DOHH2 (cell line): ENCODE data around the gene BEST3.

Source experiments
- H3F3A ChIP-seq: fragments of 200-600 bp; sonication (generic), shearing (Covaris generic); 2 replicates; pipeline ENCODE4 v1.6.0; 2016; ENCODE audit warnings: antibody characterized with exemption, mild to moderate bottlenecking; ENCODE audit not compliant: control insufficient read depth, insufficient read depth
- H3K27ac ChIP-seq: fragments of 200-600 bp; sonication (generic); 2 replicates; pipeline ENCODE4 v1.5.1; 2014; ENCODE audit warnings: low read depth, mild to moderate bottlenecking, low read length, moderate library complexity
- H3K27me3 ChIP-seq: fragments of 200-600 bp; sonication (generic); 2 replicates; pipeline ENCODE4 v1.6.1; 2014; ENCODE audit warnings: mild to moderate bottlenecking, low read length, mixed read lengths; ENCODE audit not compliant: control insufficient read depth
- H3K36me3 ChIP-seq: fragments of 200-600 bp; sonication (generic); 2 replicates; pipeline ENCODE4 v1.6.1; 2014; ENCODE audit warnings: mild to moderate bottlenecking, low read length, moderate library complexity, mixed read lengths; ENCODE audit not compliant: control insufficient read depth
- H3K4me1 ChIP-seq: fragments of 200-600 bp; sonication (generic); 2 replicates; pipeline ENCODE4 v1.6.1; 2014; ENCODE audit warnings: mild to moderate bottlenecking, low read length, mixed read lengths; ENCODE audit not compliant: control insufficient read depth
- H3K4me2 ChIP-seq: fragments of 200-600 bp; sonication (generic); 2 replicates; pipeline ENCODE4 v1.6.0; 2014; ENCODE audit warnings: mild to moderate bottlenecking, low read length, moderate library complexity
- H3K4me3 ChIP-seq: fragments of 200-600 bp; sonication (generic); 2 replicates; pipeline ENCODE4 v1.5.1; 2014; ENCODE audit warnings: mild to moderate bottlenecking, low read length, mixed read lengths
- H3K79me2 ChIP-seq: fragments of 200-600 bp; sonication (generic); 2 replicates; pipeline ENCODE4 v1.6.1; 2014; ENCODE audit warnings: mild to moderate bottlenecking, low read length, mixed read lengths; ENCODE audit not compliant: control insufficient read depth
- H3K9me2 ChIP-seq: fragments of 200-600 bp; sonication (generic); replicated peaks from 2 replicates; pipeline ENCODE4 v1.6.1; 2014; ENCODE audit warnings: mild to moderate bottlenecking, low read length, mixed read lengths; ENCODE audit not compliant: control insufficient read depth
- H3K9me3 ChIP-seq: fragments of 200-600 bp; sonication (generic); 2 replicates; pipeline ENCODE4 v1.6.1; 2014; ENCODE audit warnings: antibody characterized with exemption, low read length, mixed read lengths; ENCODE audit not compliant: control insufficient read depth, insufficient read depth
- H4K20me1 ChIP-seq: fragments of 200-600 bp; sonication (generic); 2 replicates; pipeline ENCODE4 v1.6.0; 2014; ENCODE audit warnings: low read depth, mild to moderate bottlenecking, antibody characterized with exemption, low read length, moderate library complexity; ENCODE audit not compliant: control insufficient read depth, insufficient read depth
- EZH2phosphoT487 ChIP-seq: fragments of 200-600 bp; sonication (generic); IDR thresholded peaks from 2 replicates; pipeline ENCODE4 v1.6.1; 2017; ENCODE audit warnings: borderline replicate concordance, mild to moderate bottlenecking, antibody characterized with exemption, low read length, moderate library complexity, mixed read lengths
- TF ChIP-seq, protein P1 (sequence below): fragments of 200-600 bp; sonication (generic); IDR thresholded peaks from one replicate; pipeline ENCODE4 v1.5.1; 2014; ENCODE audit warnings: antibody characterized with exemption, mild to moderate bottlenecking, low read depth, low read length; ENCODE audit not compliant: poor library complexity, severe bottlenecking

Gene BEST3

DNA sequence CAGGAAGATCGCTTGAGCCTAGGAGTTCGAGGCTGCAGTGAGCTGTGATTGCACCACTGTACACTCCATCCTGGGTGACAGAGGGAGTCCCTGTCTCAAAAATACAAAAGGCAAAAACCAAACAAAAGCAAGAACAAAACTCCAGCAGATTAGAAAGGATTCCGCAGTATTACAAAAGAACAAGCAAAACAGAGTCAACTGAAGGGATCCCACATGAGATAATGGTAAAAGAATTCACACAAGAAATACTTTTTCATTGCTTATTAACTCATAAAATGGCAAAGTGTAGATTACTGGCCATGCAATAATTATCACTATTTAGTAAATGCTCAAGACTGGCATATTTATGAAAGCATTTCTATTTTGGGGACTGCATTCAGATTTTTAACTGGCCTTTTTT lies 35.4 kb downstream of the BEST3 start:
- no peaks in the 10 kb centered on the region for H3K9me3 ChIP-seq

DNA sequence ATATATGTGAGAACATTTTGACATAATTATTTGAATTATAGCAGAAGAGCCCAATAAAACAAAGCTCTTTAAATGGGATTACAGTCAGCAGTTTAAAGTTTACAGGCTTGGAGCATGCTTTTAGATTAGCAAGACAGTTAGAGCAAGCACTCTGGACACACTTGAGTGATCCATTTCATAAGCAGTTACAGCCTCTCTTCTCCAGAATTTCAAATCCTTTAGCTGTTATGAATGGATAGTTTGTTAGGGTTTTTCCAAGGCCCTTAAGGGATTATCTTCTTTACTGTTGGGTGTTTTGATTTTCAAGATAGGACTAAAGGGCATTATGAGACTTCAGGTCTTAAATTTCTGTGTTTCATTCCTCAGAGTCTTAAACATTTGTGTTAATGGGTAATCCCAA lies 36.3 kb downstream of the BEST3 start:
- no peaks in the 10 kb centered on the region for H3K4me1 ChIP-seq
- H3K27me3 ChIP-seq: peaks cover 6% of the 10 kb centered on the region; the same call in 1 of the 2 replicates
- no peak overlapping the region for H3K4me2 ChIP-seq
- no peak for TF ChIP-seq EZH2phosphoT487
- TF ChIP-seq, protein P1, sequence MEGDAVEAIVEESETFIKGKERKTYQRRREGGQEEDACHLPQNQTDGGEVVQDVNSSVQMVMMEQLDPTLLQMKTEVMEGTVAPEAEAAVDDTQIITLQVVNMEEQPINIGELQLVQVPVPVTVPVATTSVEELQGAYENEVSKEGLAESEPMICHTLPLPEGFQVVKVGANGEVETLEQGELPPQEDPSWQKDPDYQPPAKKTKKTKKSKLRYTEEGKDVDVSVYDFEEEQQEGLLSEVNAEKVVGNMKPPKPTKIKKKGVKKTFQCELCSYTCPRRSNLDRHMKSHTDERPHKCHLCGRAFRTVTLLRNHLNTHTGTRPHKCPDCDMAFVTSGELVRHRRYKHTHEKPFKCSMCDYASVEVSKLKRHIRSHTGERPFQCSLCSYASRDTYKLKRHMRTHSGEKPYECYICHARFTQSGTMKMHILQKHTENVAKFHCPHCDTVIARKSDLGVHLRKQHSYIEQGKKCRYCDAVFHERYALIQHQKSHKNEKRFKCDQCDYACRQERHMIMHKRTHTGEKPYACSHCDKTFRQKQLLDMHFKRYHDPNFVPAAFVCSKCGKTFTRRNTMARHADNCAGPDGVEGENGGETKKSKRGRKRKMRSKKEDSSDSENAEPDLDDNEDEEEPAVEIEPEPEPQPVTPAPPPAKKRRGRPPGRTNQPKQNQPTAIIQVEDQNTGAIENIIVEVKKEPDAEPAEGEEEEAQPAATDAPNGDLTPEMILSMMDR: no peak
- H3K36me3 ChIP-seq: no peaks in the 10 kb centered on the region
- no peaks in the 10 kb centered on the region; the same call in 1 of the 2 replicates for H3K9me2 ChIP-seq
- no peaks in the 10 kb centered on the region for H4K20me1 ChIP-seq
- H3K9me3 ChIP-seq: no peaks in the 10 kb centered on the region
- H3K27ac ChIP-seq: no peak overlapping the region
- H3K4me3 ChIP-seq: no peak overlapping the region
- H3F3A ChIP-seq: no peaks in the 10 kb centered on the region
- H3K79me2 ChIP-seq: no peaks in the 10 kb centered on the region

More for the DNA sequence above, 35.4 kb downstream of the BEST3 start:
- Histone ChIP-seq H4K20me1 (no peaks in the 10 kb centered on the region), H3K4me1 (no peaks in the 10 kb centered on the region), H3K9me2 (no peaks in the 10 kb centered on the region; the same call in 1 of the 2 replicates), H3K27ac (no peak overlapping the region), H3K36me3 (no peaks in the 10 kb centered on the region), H3F3A (no peaks in the 10 kb centered on the region), H3K79me2 (no peaks in the 10 kb centered on the region), H3K27me3 (peaks cover 5% of the 10 kb centered on the region; the same call in 1 of the 2 replicates), H3K4me2 (no peak overlapping the region), H3K4me3 (no peak overlapping the region)
- TF ChIP-seq, protein P1: no peak
- TF ChIP-seq EZH2phosphoT487: no peak

DNA sequence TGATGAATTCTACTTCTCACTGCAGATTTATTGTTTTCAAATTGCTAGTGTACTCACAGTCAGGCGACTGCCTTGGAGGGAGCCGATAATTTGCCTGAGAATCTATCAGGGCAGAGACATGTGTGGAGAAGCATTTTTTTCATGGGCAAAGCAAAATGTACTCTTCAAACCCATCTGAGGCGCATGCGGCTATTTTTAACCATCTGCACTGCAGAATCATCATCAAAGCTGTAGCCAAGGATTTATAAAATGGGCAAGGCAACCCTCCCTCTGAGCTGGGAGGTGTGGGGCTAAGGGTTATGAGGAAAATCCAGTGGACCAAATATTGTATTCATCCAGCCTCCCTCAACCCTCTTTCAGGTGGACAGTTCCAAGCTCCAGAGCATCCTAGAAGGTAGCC lies 37.7 kb downstream of the BEST3 start:
- no peak overlapping the region for H3K27ac ChIP-seq
- no peaks in the 10 kb centered on the region for H3K36me3 ChIP-seq
- no peaks in the 10 kb centered on the region for H4K20me1 ChIP-seq
- no peak overlapping the region for H3K4me3 ChIP-seq
- H3K9me3 ChIP-seq: no peaks in the 10 kb centered on the region
- H3K9me2 ChIP-seq: no peaks in the 10 kb centered on the region; the same call in 1 of the 2 replicates
- H3K4me1 ChIP-seq: no peaks in the 10 kb centered on the region
- no peaks in the 10 kb centered on the region for H3F3A ChIP-seq
- peaks cover 9% of the 10 kb centered on the region; the same call in 1 of the 2 replicates for H3K27me3 ChIP-seq
- TF ChIP-seq, protein P1: no peak
- no peak for TF ChIP-seq EZH2phosphoT487
- H3K79me2 ChIP-seq: no peaks in the 10 kb centered on the region
- H3K4me2 ChIP-seq: no peak overlapping the region
